ENCODE measurements around the gene KRTAP2-2. TPM values are rescaled to one million over a fixed set of nuclear protein-coding genes. Genes with fewer than 3 reads are reported as not detected.
"Not testable (repeated sequence)": the region's sequence is repeated elsewhere in the genome, so short reads cannot be mapped to it uniquely, and the experiment has no call there.

Gene KRTAP2-2, protein sequence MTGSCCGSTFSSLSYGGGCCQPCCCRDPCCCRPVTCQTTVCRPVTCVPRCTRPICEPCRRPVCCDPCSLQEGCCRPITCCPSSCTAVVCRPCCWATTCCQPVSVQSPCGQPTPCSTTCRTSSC
- total RNA-seq (not detected), polyA plus RNA-seq (not detected)
- long read RNA-seq, donor 1 = 0 reads
- long read RNA-seq, donor 2 = 0 reads
- long read RNA-seq, donor 3 = 0 reads

DNA sequence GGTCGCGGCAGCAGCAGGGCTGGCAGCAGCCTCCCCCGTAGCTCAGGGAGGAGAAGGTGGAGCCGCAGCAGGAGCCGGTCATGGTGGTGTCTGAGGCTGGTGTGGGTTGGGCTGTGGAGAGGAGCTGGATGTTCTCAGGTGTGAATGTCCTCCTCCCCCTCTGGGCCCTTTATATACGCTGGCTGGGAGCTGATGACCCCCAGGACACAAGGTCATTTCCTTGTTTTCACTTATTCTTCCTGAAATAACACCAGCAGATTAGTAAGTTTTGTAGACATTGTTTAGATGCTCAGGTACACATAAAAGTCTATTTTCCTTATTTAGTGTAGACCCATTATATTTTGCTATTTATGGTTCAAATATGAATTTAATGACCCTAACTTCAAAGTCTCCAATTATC is at the start of gene KRTAP2-2:
Gene KRTAP2-2 (minus strand): TSS at position 101 of the 400 bp plus-strand sequence. CDS start 19 bp downstream, at position 82.
- intact Hi-C loops (cut with DNase I); H3K4me1 ChIP-seq (ENCODE audit: insufficient read depth); DNase-seq; H3K9me3 ChIP-seq; H3K27me3 ChIP-seq; H3K36me3 ChIP-seq; H3K27ac ChIP-seq; H3K4me3 ChIP-seq: not testable (repeated sequence)
- WGBS, 3 donors = 11 to 48% (median 46%) methylated on average over 1 to 4 of the region's 6 CpGs

DNA sequence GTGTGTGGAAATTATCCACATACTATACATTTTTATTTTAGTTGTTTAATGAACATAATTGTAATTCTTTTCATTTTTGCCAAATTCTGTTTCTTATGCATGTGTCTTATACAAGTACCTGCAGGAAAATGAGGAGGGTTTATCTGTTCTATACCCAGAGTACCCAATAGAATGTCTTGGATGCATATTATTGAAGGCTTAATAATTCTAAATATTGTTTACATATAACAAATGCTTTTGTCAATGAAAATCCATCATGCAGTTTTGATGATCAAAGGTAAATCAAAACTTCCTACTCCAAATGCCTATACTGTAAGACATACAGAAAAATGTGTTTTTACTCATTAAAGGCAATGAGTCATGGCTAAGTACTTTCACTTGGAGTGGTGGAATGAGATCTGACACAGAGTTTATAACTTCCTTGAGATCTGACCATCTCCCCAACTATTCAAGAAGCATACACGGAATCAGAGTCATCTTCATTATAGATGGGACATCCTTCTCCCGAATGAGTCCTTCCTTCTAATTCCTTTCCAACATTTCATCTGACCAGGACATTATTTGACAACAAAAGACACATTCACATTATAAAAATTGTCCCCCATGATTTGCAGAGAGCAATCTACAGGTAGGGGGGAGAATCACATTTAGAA is 49.5 kb upstream of the KRTAP2-2 start:
- H3K9me3 ChIP-seq; DNase-seq; H3K27ac ChIP-seq; H3K27me3 ChIP-seq; H3K4me3 ChIP-seq; H3K36me3 ChIP-seq; H3K4me1 ChIP-seq (ENCODE audit: insufficient read depth): not testable (repeated sequence)
- WGBS, 3 donors = 76 to 88% (median 82%) methylated on average over 2 of the region's 2 CpGs
- intact Hi-C loops (cut with DNase I) = loop anchor here in 1 of 4 donors (5.0 kb wide), 1 partner anchor 63 kb away; the partner anchor contains the start of gene KRTAP4-3

DNA sequence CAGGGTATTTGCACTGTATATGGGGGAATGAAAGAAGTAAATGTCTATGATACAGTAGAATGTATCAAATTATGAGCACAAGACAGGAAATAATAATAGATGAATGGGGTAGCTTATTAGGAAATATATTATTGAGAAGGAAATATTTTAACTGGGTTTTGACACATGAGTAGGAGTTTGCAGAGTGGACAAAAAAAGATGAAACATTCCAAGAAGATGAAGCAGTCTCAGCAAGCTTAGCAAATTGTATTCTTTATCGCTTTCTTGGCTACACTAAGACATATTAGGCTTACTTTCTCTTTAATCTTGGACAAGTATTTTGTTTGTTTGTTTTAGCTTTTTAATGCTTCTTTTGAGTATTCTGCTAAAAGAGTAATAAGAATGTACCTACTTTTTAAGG is 48.9 kb upstream of the KRTAP2-2 start:
- no peak for DNase-seq
- WGBS, 3 donors = 78 to 91% (median 83%) methylated on average over 1 of the region's 1 CpG
- Histone ChIP-seq H3K4me1 (ENCODE audit: insufficient read depth) (no peaks in the 10 kb centered on the region), H3K4me3 (no peak overlapping the region), H3K27ac (no peak overlapping the region), H3K27me3 (no peaks in the 10 kb centered on the region), H3K36me3 (no peaks in the 10 kb centered on the region), H3K9me3 (no peaks in the 10 kb centered on the region)
- TF ChIP-seq POLR2A (IDR thresholded peaks at IDR 0.05) (no peak), EP300 (IDR thresholded peaks at IDR 0.05) (no peak)
- TF ChIP-seq, protein P1, sequence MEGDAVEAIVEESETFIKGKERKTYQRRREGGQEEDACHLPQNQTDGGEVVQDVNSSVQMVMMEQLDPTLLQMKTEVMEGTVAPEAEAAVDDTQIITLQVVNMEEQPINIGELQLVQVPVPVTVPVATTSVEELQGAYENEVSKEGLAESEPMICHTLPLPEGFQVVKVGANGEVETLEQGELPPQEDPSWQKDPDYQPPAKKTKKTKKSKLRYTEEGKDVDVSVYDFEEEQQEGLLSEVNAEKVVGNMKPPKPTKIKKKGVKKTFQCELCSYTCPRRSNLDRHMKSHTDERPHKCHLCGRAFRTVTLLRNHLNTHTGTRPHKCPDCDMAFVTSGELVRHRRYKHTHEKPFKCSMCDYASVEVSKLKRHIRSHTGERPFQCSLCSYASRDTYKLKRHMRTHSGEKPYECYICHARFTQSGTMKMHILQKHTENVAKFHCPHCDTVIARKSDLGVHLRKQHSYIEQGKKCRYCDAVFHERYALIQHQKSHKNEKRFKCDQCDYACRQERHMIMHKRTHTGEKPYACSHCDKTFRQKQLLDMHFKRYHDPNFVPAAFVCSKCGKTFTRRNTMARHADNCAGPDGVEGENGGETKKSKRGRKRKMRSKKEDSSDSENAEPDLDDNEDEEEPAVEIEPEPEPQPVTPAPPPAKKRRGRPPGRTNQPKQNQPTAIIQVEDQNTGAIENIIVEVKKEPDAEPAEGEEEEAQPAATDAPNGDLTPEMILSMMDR (IDR thresholded peaks at IDR 0.05) = no peak
- intact Hi-C loops (cut with DNase I) = loop anchor here in 1 of 4 donors (5.0 kb wide), 1 partner anchor 63 kb away; the partner anchor contains the start of gene KRTAP4-3

DNA sequence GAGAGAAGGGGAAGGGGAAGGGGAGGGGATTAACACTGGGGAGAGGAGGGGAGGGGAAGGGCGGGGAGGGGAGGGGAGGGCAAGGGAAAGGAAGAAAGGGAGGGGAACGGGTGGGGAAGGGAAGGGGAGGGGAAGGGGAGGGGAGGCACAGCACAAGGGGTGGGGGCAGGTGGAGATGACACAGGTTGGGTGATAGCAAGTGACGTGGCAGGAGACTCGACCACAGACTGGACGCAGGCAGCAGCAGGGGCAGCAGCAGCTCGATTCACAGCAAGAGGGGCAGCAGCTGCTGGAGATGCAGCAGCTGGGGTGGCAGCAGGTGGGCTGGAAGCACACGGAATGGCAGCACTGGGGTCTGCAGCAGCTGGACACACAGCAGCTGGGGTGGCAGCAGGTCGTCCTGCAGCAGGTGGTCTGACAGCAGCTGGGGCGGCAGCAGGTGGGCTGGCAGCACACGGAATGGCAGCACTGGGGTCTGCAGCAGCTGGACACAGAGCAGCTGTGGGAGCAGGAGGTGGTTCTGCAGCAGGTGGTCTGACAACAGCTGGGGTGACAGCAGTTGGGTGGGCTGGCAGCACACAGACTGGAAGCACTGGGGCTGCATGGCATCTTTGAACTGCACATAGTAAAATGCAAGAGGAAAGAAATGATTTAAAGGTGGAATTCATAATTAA is 46.7 kb upstream of the KRTAP2-2 start, which contains the start of gene KRTAP4-16:
Gene KRTAP4-16 (minus strand): TSS at position 624 of the 674 bp plus-strand sequence. CDS start 0 bp downstream, at position 624.
- intact Hi-C loops (cut with DNase I) = loop anchor here in 1 of 4 donors (5.0 kb wide), 1 partner anchor 66 kb away; the partner anchor contains the start of gene KRTAP4-3

DNA sequence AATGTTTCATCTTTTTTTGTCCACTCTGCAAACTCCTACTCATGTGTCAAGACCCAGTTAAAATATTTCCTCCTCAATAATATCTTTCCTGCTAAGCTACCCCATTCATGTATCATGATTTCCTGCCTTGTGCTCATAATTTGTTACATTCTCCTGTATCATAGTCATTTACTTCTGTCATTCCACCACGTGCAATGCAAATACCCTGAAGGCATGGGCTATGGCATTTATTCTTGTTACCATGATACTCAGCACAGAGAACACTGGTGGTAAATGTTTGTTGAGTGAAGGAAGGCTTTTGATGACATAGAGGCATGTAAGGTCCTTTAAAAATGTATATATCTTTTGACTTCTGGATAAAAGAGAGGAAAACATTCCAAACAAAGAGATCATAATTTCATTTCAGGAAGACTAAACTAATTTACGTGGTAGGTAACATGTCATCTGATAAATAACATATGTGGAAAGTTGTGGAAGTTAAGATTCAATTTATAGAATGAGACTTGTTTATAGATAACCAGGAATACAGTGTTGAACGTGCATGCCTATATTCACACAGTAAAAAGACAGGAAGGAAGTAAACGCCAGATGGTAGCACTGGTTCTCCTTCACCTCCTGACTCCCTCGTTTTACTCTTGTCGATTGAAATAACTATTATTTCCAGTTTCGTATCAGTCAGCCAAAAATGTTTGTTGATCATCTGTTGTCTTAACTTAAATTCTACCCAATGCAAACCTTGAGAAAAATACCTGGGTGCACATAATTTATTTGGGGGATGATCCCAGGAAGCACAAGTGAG is 44.9 kb upstream of the KRTAP2-2 start:
- intact Hi-C loops (cut with DNase I) = loop anchor here in 1 of 4 donors (5.0 kb wide), 1 partner anchor 67 kb away; the partner anchor contains the start of gene KRTAP4-3
- WGBS, 3 donors = 47 to 65% (median 57%) methylated on average over 7 of the region's 7 CpGs

More for the DNA sequence above, 46.7 kb upstream of the KRTAP2-2 start, which contains the start of gene KRTAP4-16:
- H3K27ac ChIP-seq = no peak within 1 kb of the TSS
- no peak within 1 kb of the TSS for H3K4me3 ChIP-seq
- no peaks in the 10 kb centered on the region for H3K9me3 ChIP-seq
- DNase-seq = no peak
- no peaks in the 10 kb centered on the region for H3K4me1 ChIP-seq (ENCODE audit: insufficient read depth)
- H3K36me3 ChIP-seq = no peaks in the 10 kb centered on the region
- H3K27me3 ChIP-seq = no peaks in the 10 kb centered on the region
- no peak for TF ChIP-seq EP300 (IDR thresholded peaks at IDR 0.05)
- no peak for TF ChIP-seq POLR2A (IDR thresholded peaks at IDR 0.05)
- TF ChIP-seq, protein P1 (IDR thresholded peaks at IDR 0.05) = no peak
- WGBS, 3 donors = 33 to 46% (median 39%) methylated on average over 9 to 10 of the region's 10 CpGs

More for the DNA sequence above, 44.9 kb upstream of the KRTAP2-2 start:
- not testable (repeated sequence) for H3K4me1 ChIP-seq (ENCODE audit: insufficient read depth); H3K9me3 ChIP-seq; H3K36me3 ChIP-seq; H3K27ac ChIP-seq; H3K27me3 ChIP-seq; DNase-seq; H3K4me3 ChIP-seq
